ENCODE measurements around the gene SGPP1.
"Not testable (repeated sequence)": the region's sequence is repeated elsewhere in the genome, so short reads cannot be mapped to it uniquely, and the experiment has no call there.

The SGPP1 gene

GRCh38 chr14:63672417-63673180 is 55.3 kb downstream of the SGPP1 start:
- DNase-seq: no peak

GRCh38 chr14:63671987-63672386 is 55.9 kb downstream of the SGPP1 start:
- DNase-seq: no peak

GRCh38 chr14:63670692-63671091 is 57.2 kb downstream of the SGPP1 start:
- DNase-seq: no peak

GRCh38 chr14:63666335-63666734 is 61.5 kb downstream of the SGPP1 start:
- no peak for DNase-seq

- DNase-seq: no peak
Observed at GRCh38 chr14:63663428-63664341, 64.2 kb downstream of the SGPP1 start.

- no peak for DNase-seq
Observed at GRCh38 chr14:63662776-63663175, 65.1 kb downstream of the SGPP1 start.

GRCh38 chr14:63661881-63662280 is 66.0 kb downstream of the SGPP1 start:
- DNase-seq: not testable (repeated sequence)

- no peak for DNase-seq
Observed at GRCh38 chr14:63659726-63660125, 68.1 kb downstream of the SGPP1 start.

- no peak for DNase-seq
Observed at GRCh38 chr14:63656194-63656593, 71.7 kb downstream of the SGPP1 start.

- DNase-seq: no peak
Observed at GRCh38 chr14:63654936-63655335, 72.9 kb downstream of the SGPP1 start.

- no peak for DNase-seq
Observed at GRCh38 chr14:63654346-63654745, 73.5 kb downstream of the SGPP1 start.

GRCh38 chr14:63652406-63652805 is 75.5 kb downstream of the SGPP1 start:
- no peak for DNase-seq

- DNase-seq: peak; percentile 15
Observed at GRCh38 chr14:63650256-63650952, 77.5 kb downstream of the SGPP1 start.

GRCh38 chr14:63647696-63648410 is 80.0 kb downstream of the SGPP1 start:
- DNase-seq: no peak

- DNase-seq: no peak
Observed at GRCh38 chr14:63644741-63645140, 83.1 kb downstream of the SGPP1 start.

GRCh38 chr14:63642656-63643382 is 85.0 kb downstream of the SGPP1 start:
- no peak for DNase-seq

GRCh38 chr14:63642229-63642611 is 85.6 kb downstream of the SGPP1 start:
- DNase-seq: peak; percentile 75

- peak; percentile 95 for DNase-seq
Observed at GRCh38 chr14:63641473-63642228, 86.2 kb downstream of the SGPP1 start, which contains the start of gene WDR89. Gene WDR89 (minus strand): TSS chr14:63641871. CDS start chr14:63599942, 41,929 bp downstream.

- no peak for DNase-seq
Observed at GRCh38 chr14:63638493-63638892, 89.4 kb downstream of the SGPP1 start.

GRCh38 chr14:63636094-63636635 is 91.7 kb downstream of the SGPP1 start:
- not testable (repeated sequence) for DNase-seq
